Endodermal cell (in vitro differentiated cells): Measurements from ENCODE around the gene SCARF2. TPM values are rescaled to one million over a fixed set of nuclear protein-coding genes. Genes with fewer than 3 reads are reported as not detected.
"Not testable (repeated sequence)": the region's sequence is repeated elsewhere in the genome, so short reads cannot be mapped to it uniquely, and the experiment has no call there.

Experiments
- DNase-seq: peaks from one replicate; pipeline ENCODE4 v3.0.0-alpha.2; 2017
- H3K27ac ChIP-seq: 2 replicates; pipeline ENCODE4 v1.5.1; 2013; ENCODE audit warnings: mild to moderate bottlenecking, low read depth, low read length, moderate library complexity
- H3K27me3 ChIP-seq: 2 replicates; pipeline ENCODE4 v1.6.1; 2013; ENCODE audit warnings: mild to moderate bottlenecking, low read length, moderate library complexity; ENCODE audit not compliant: insufficient read depth, control insufficient read depth, poor library complexity, severe bottlenecking
- H3K36me3 ChIP-seq: 2 replicates; pipeline ENCODE4 v1.7.0; 2013; ENCODE audit warnings: mild to moderate bottlenecking, low read length, moderate library complexity; ENCODE audit not compliant: control insufficient read depth, insufficient read depth
- H3K4me1 ChIP-seq: one replicate; pipeline ENCODE4 v1.7.0; 2013; ENCODE audit warnings: low read length; ENCODE audit not compliant: control insufficient read depth, insufficient read depth
- H3K4me3 ChIP-seq: 2 replicates; pipeline ENCODE4 v1.5.1; 2013; ENCODE audit warnings: mild to moderate bottlenecking, low read length, moderate library complexity
- H3K9ac ChIP-seq: 2 replicates; pipeline ENCODE4 v1.6.1; 2013; ENCODE audit warnings: mild to moderate bottlenecking, low read length, moderate library complexity; ENCODE audit not compliant: poor library complexity, severe bottlenecking; ENCODE audit errors: extremely low read depth
- H3K9me3 ChIP-seq: 2 replicates; pipeline ENCODE4 v1.6.1; 2013; ENCODE audit warnings: mild to moderate bottlenecking, low read length, moderate library complexity; ENCODE audit not compliant: control insufficient read depth
- H3K27ac Mint-ChIP-seq: 2 replicates; pipeline ENCODE4 v1.8.0; 2020; ENCODE audit warnings: mixed read lengths
- H3K27me3 Mint-ChIP-seq: 2 replicates; pipeline ENCODE4 v1.8.0; 2021; ENCODE audit warnings: mild to moderate bottlenecking, mixed read lengths; ENCODE audit not compliant: insufficient read depth
- H3K36me3 Mint-ChIP-seq: 2 replicates; pipeline ENCODE4 v1.8.0; 2020; ENCODE audit warnings: low read depth, mixed read lengths
- H3K4me1 Mint-ChIP-seq: 2 replicates; pipeline ENCODE4 v1.8.0; 2020; ENCODE audit warnings: mixed read lengths
- H3K4me3 Mint-ChIP-seq: 2 replicates; pipeline ENCODE4 v1.8.0; 2020; ENCODE audit warnings: mild to moderate bottlenecking, moderate library complexity, mixed read lengths
- H3K9me3 Mint-ChIP-seq: 2 replicates; pipeline ENCODE4 v1.8.0; 2020; ENCODE audit warnings: mild to moderate bottlenecking, mixed read lengths
- WGBS, 2 experiments: methylation state at CpG; one replicate each; pipeline versions ENCODE4 v1.1.5 to v1.1.7; 2013; ENCODE audit warnings: missing lambda C conversion rate in 2 of 2, mixed read lengths in 1 of 2; ENCODE audit not compliant: insufficient coverage in 1 of 2, insufficient read length in 1 of 2; 5-methylcytosine and 5-hydroxymethylcytosine counted together
- total RNA-seq, 2 donors: library from RNA; stranded (reverse); fragmentation: NEBNext Ultra II Directional in 1 of 2; extraction: Animal tissue kit (Norgen Biotek cat#: 25700) in 1 of 2; gene quantifications; 2 replicates in 1 of 2; 3 replicates in 1 of 2; pipeline ENCODE4 v1.2.1, GENCODE V29; 2021
- TF ChIP-seq, protein P1 (sequence below): fragments of 200-600 bp; sonication (generic); conservative IDR thresholded peaks from 2 replicates; pipeline ENCODE4 v1.5.0; 2021; ENCODE audit warnings: antibody characterized with exemption, mild to moderate bottlenecking

Gene SCARF2
- total RNA-seq, 2 donors from 2014 or later: 19.8 to 20.3 TPM

GRCh38 chr22:20419664-20419951, 18.0 kb downstream of the SCARF2 start:
- no peak overlapping the region for H3K4me3 ChIP-seq
- H3K27ac ChIP-seq: no peak overlapping the region
- WGBS, 2 experiments: 100% methylated on average over 1 of the region's 2 CpGs
- H3K27me3 Mint-ChIP-seq: peaks cover 9% of the 10 kb centered on the region
- no peak overlapping the region for H3K4me3 Mint-ChIP-seq
- H3K9me3 Mint-ChIP-seq: no peaks in the 10 kb centered on the region
- H3K27me3 ChIP-seq: no peaks in the 10 kb centered on the region
- H3K9ac ChIP-seq: no peak overlapping the region
- no peak overlapping the region for H3K27ac Mint-ChIP-seq
- no peaks in the 10 kb centered on the region for H3K4me1 ChIP-seq
- no peak for DNase-seq
- no peaks in the 10 kb centered on the region for H3K36me3 Mint-ChIP-seq
- no peaks in the 10 kb centered on the region for H3K36me3 ChIP-seq
- H3K9me3 ChIP-seq: no peaks in the 10 kb centered on the region
- H3K4me1 Mint-ChIP-seq: peaks cover 4% of the 10 kb centered on the region
- TF ChIP-seq, protein P1, sequence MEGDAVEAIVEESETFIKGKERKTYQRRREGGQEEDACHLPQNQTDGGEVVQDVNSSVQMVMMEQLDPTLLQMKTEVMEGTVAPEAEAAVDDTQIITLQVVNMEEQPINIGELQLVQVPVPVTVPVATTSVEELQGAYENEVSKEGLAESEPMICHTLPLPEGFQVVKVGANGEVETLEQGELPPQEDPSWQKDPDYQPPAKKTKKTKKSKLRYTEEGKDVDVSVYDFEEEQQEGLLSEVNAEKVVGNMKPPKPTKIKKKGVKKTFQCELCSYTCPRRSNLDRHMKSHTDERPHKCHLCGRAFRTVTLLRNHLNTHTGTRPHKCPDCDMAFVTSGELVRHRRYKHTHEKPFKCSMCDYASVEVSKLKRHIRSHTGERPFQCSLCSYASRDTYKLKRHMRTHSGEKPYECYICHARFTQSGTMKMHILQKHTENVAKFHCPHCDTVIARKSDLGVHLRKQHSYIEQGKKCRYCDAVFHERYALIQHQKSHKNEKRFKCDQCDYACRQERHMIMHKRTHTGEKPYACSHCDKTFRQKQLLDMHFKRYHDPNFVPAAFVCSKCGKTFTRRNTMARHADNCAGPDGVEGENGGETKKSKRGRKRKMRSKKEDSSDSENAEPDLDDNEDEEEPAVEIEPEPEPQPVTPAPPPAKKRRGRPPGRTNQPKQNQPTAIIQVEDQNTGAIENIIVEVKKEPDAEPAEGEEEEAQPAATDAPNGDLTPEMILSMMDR: no peak

GRCh38 chr22:20418211-20418788, 19.3 kb downstream of the SCARF2 start:
- H3K27ac ChIP-seq: no peak overlapping the region
- Mint-ChIP-seq H3K27me3 (peaks cover 9% of the 10 kb centered on the region), H3K36me3 (no peaks in the 10 kb centered on the region), H3K4me1 (no peaks in the 10 kb centered on the region), H3K4me3 (peak overlapping the region; percentile 51), H3K27ac (no peak overlapping the region), H3K9me3 (no peaks in the 10 kb centered on the region)
- peak; percentile 92 for DNase-seq
- H3K9me3 ChIP-seq: no peaks in the 10 kb centered on the region
- no peaks in the 10 kb centered on the region for H3K27me3 ChIP-seq
- WGBS, 2 experiments: 28 to 30% methylated on average over 18 to 42 of the region's 42 CpGs
- H3K4me1 ChIP-seq: no peaks in the 10 kb centered on the region
- H3K36me3 ChIP-seq: no peaks in the 10 kb centered on the region
- peak overlapping the region; percentile 41 for H3K9ac ChIP-seq
- H3K4me3 ChIP-seq: peak overlapping the region; percentile 71
- TF ChIP-seq, protein P1: peak; percentile 96

DNA sequence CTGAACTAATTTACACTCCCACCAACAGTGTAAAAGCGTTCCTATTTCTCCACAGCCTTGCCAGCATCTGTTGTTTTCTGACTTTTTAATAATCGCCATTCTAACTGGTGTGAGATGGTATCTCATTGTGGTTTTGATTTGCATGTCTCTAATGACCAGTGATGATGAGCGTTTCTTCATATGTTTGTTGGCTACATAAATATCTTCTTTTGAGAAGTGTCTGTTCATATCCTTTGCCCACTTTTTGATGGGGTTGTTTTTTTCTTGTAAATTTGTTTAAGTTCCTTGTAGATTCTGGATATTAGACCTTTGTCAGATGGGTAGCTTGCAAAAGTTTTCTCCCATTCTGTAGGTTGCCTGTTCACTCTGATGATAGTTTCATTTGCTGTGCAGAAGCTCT, 21.9 kb downstream of the SCARF2 start:
- H3K4me1 Mint-ChIP-seq, H3K27me3 Mint-ChIP-seq, H3K9me3 Mint-ChIP-seq, H3K4me3 ChIP-seq, H3K27me3 ChIP-seq, H3K36me3 Mint-ChIP-seq, DNase-seq, H3K9ac ChIP-seq, H3K4me1 ChIP-seq, H3K4me3 Mint-ChIP-seq, H3K36me3 ChIP-seq, H3K27ac ChIP-seq, H3K27ac Mint-ChIP-seq, H3K9me3 ChIP-seq: not testable (repeated sequence)
- WGBS, 2 experiments: 93 to 100% methylated on average over 3 of the region's 3 CpGs

GRCh38 chr22:20415241-20415640, 22.4 kb downstream of the SCARF2 start:
- not testable (repeated sequence) for H3K4me3 ChIP-seq, H3K36me3 Mint-ChIP-seq, H3K27me3 ChIP-seq, H3K27ac ChIP-seq, H3K4me3 Mint-ChIP-seq, H3K9me3 Mint-ChIP-seq, H3K9me3 ChIP-seq, H3K27ac Mint-ChIP-seq, DNase-seq, H3K27me3 Mint-ChIP-seq, H3K9ac ChIP-seq, H3K4me1 Mint-ChIP-seq, H3K4me1 ChIP-seq, H3K36me3 ChIP-seq
- 90% methylated on average over 3 of the region's 3 CpGs; no CpG with 5 or more reads in 1 of the 2 experiments for WGBS, 2 experiments
